Measurements from ENCODE around the gene PLA2G6.
"Not testable (repeated sequence)": the region's sequence is repeated elsewhere in the genome, so short reads cannot be mapped to it uniquely, and the experiment has no call there.

The PLA2G6 gene

GRCh38 chr22:38163844-38164550 lies 17.6 kb downstream of the PLA2G6 start:
- no peak overlapping the region for H3K4me3 ChIP-seq (ENCODE audit: low read length in 2 of 2)
- H3K4me1 ChIP-seq (ENCODE audit: control insufficient read depth, insufficient read depth, low read length): peaks cover 13% of the 10 kb centered on the region
- no peaks in the 10 kb centered on the region for H3K27me3 ChIP-seq (ENCODE audit: control insufficient read depth in 1 of 2, insufficient read depth in 2 of 2, low read length in 2 of 2)
- no peaks in the 10 kb centered on the region for H3K9me3 ChIP-seq (ENCODE audit: control insufficient read depth in 2 of 2, low read length in 2 of 2)
- H3K9ac ChIP-seq (ENCODE audit: low read length in 2 of 2): no peak overlapping the region
- no peak overlapping the region for H3K27ac ChIP-seq (ENCODE audit: low read length)
- peaks cover 0 to 2% of the 10 kb centered on the region in 2 donors for H3K36me3 ChIP-seq (ENCODE audit: control insufficient read depth in 2 of 2, insufficient read depth in 2 of 2, low read length in 2 of 2)

GRCh38 chr22:38162881-38163843 lies 18.5 kb downstream of the PLA2G6 start:
- Histone ChIP-seq H3K27ac (ENCODE audit: low read length) (no peak overlapping the region), H3K4me3 (ENCODE audit: low read length in 2 of 2) (no peak overlapping the region), H3K27me3 (ENCODE audit: control insufficient read depth in 1 of 2, insufficient read depth in 2 of 2, low read length in 2 of 2) (no peaks in the 10 kb centered on the region), H3K9me3 (ENCODE audit: control insufficient read depth in 2 of 2, low read length in 2 of 2) (no peaks in the 10 kb centered on the region), H3K9ac (ENCODE audit: low read length in 2 of 2) (no peak overlapping the region), H3K36me3 (ENCODE audit: control insufficient read depth in 2 of 2, insufficient read depth in 2 of 2, low read length in 2 of 2) (peaks cover 0 to 2% of the 10 kb centered on the region in 2 donors), H3K4me1 (ENCODE audit: control insufficient read depth, insufficient read depth, low read length) (peaks cover 10% of the 10 kb centered on the region)

GRCh38 chr22:38155703-38156102 lies 25.9 kb downstream of the PLA2G6 start:
- no peaks in the 10 kb centered on the region for H3K4me1 ChIP-seq (ENCODE audit: control insufficient read depth, insufficient read depth, low read length)
- no peak overlapping the region for H3K4me3 ChIP-seq (ENCODE audit: low read length in 2 of 2)
- no peaks in the 10 kb centered on the region for H3K9me3 ChIP-seq (ENCODE audit: control insufficient read depth in 2 of 2, low read length in 2 of 2)
- no peaks in the 10 kb centered on the region for H3K36me3 ChIP-seq (ENCODE audit: control insufficient read depth in 2 of 2, insufficient read depth in 2 of 2, low read length in 2 of 2)
- no peak overlapping the region for H3K27ac ChIP-seq (ENCODE audit: low read length)
- no peak overlapping the region for H3K9ac ChIP-seq (ENCODE audit: low read length in 2 of 2)
- H3K27me3 ChIP-seq (ENCODE audit: control insufficient read depth in 1 of 2, insufficient read depth in 2 of 2, low read length in 2 of 2): no peaks in the 10 kb centered on the region

GRCh38 chr22:38154563-38154915 lies 27.1 kb downstream of the PLA2G6 start:
- H3K9ac ChIP-seq (ENCODE audit: low read length in 2 of 2); H3K4me1 ChIP-seq (ENCODE audit: control insufficient read depth, insufficient read depth, low read length); H3K27me3 ChIP-seq (ENCODE audit: control insufficient read depth in 1 of 2, insufficient read depth in 2 of 2, low read length in 2 of 2); H3K36me3 ChIP-seq (ENCODE audit: control insufficient read depth in 2 of 2, insufficient read depth in 2 of 2, low read length in 2 of 2); H3K9me3 ChIP-seq (ENCODE audit: control insufficient read depth in 2 of 2, low read length in 2 of 2); H3K27ac ChIP-seq (ENCODE audit: low read length); H3K4me3 ChIP-seq (ENCODE audit: low read length in 2 of 2): not testable (repeated sequence)

- H3K27ac ChIP-seq (ENCODE audit: low read length): no peak overlapping the region
- no peaks in the 10 kb centered on the region for H3K27me3 ChIP-seq (ENCODE audit: control insufficient read depth in 1 of 2, insufficient read depth in 2 of 2, low read length in 2 of 2)
- H3K9ac ChIP-seq (ENCODE audit: low read length in 2 of 2): no peak overlapping the region
Observed at GRCh38 chr22:38153821-38154562, 27.6 kb downstream of the PLA2G6 start.

GRCh38 chr22:38151126-38151500 lies 30.5 kb downstream of the PLA2G6 start:
- H3K27me3 ChIP-seq (ENCODE audit: control insufficient read depth in 1 of 2, insufficient read depth in 2 of 2, low read length in 2 of 2): no peaks in the 10 kb centered on the region
- no peak overlapping the region for H3K4me3 ChIP-seq (ENCODE audit: low read length in 2 of 2)
- no peaks in the 10 kb centered on the region for H3K4me1 ChIP-seq (ENCODE audit: control insufficient read depth, insufficient read depth, low read length)
- no peak overlapping the region for H3K9ac ChIP-seq (ENCODE audit: low read length in 2 of 2)
- H3K36me3 ChIP-seq (ENCODE audit: control insufficient read depth in 2 of 2, insufficient read depth in 2 of 2, low read length in 2 of 2): peaks cover 0 to 2% of the 10 kb centered on the region in 2 donors
- H3K9me3 ChIP-seq (ENCODE audit: control insufficient read depth in 2 of 2, low read length in 2 of 2): no peaks in the 10 kb centered on the region
- no peak overlapping the region for H3K27ac ChIP-seq (ENCODE audit: low read length)

More at GRCh38 chr22:38153821-38154562, 27.6 kb downstream of the PLA2G6 start:
- Histone ChIP-seq H3K9me3 (ENCODE audit: control insufficient read depth in 2 of 2, low read length in 2 of 2) (no peaks in the 10 kb centered on the region), H3K36me3 (ENCODE audit: control insufficient read depth in 2 of 2, insufficient read depth in 2 of 2, low read length in 2 of 2) (peaks cover 0 to 2% of the 10 kb centered on the region in 2 donors), H3K4me3 (ENCODE audit: low read length in 2 of 2) (no peak overlapping the region), H3K4me1 (ENCODE audit: control insufficient read depth, insufficient read depth, low read length) (no peaks in the 10 kb centered on the region)

GRCh38 chr22:38148245-38148644 lies 33.4 kb downstream of the PLA2G6 start:
- Histone ChIP-seq H3K27me3 (ENCODE audit: control insufficient read depth in 1 of 2, insufficient read depth in 2 of 2, low read length in 2 of 2) (no peaks in the 10 kb centered on the region), H3K9me3 (ENCODE audit: control insufficient read depth in 2 of 2, low read length in 2 of 2) (no peaks in the 10 kb centered on the region), H3K9ac (ENCODE audit: low read length in 2 of 2) (no peak overlapping the region), H3K27ac (ENCODE audit: low read length) (no peak overlapping the region), H3K4me3 (ENCODE audit: low read length in 2 of 2) (no peak overlapping the region), H3K4me1 (ENCODE audit: control insufficient read depth, insufficient read depth, low read length) (no peaks in the 10 kb centered on the region), H3K36me3 (ENCODE audit: control insufficient read depth in 2 of 2, insufficient read depth in 2 of 2, low read length in 2 of 2) (peaks cover 0 to 2% of the 10 kb centered on the region in 2 donors)

- H3K27ac ChIP-seq (ENCODE audit: low read length); H3K9me3 ChIP-seq (ENCODE audit: control insufficient read depth in 2 of 2, low read length in 2 of 2); H3K36me3 ChIP-seq (ENCODE audit: control insufficient read depth in 2 of 2, insufficient read depth in 2 of 2, low read length in 2 of 2); H3K4me1 ChIP-seq (ENCODE audit: control insufficient read depth, insufficient read depth, low read length); H3K27me3 ChIP-seq (ENCODE audit: control insufficient read depth in 1 of 2, insufficient read depth in 2 of 2, low read length in 2 of 2); H3K4me3 ChIP-seq (ENCODE audit: low read length in 2 of 2); H3K9ac ChIP-seq (ENCODE audit: low read length in 2 of 2): not testable (repeated sequence)
Observed at GRCh38 chr22:38146166-38146565, 35.5 kb downstream of the PLA2G6 start.

- Histone ChIP-seq H3K27ac (ENCODE audit: low read length) (no peak overlapping the region), H3K4me1 (ENCODE audit: control insufficient read depth, insufficient read depth, low read length) (no peaks in the 10 kb centered on the region), H3K36me3 (ENCODE audit: control insufficient read depth in 2 of 2, insufficient read depth in 2 of 2, low read length in 2 of 2) (peaks cover 0 to 5% of the 10 kb centered on the region in 2 donors), H3K4me3 (ENCODE audit: low read length in 2 of 2) (no peak overlapping the region), H3K27me3 (ENCODE audit: control insufficient read depth in 1 of 2, insufficient read depth in 2 of 2, low read length in 2 of 2) (no peaks in the 10 kb centered on the region), H3K9me3 (ENCODE audit: control insufficient read depth in 2 of 2, low read length in 2 of 2) (no peaks in the 10 kb centered on the region), H3K9ac (ENCODE audit: low read length in 2 of 2) (no peak overlapping the region)
Observed at GRCh38 chr22:38144025-38144405, 37.6 kb downstream of the PLA2G6 start.

- Histone ChIP-seq H3K27ac (ENCODE audit: low read length) (no peak overlapping the region), H3K4me1 (ENCODE audit: control insufficient read depth, insufficient read depth, low read length) (no peaks in the 10 kb centered on the region), H3K36me3 (ENCODE audit: control insufficient read depth in 2 of 2, insufficient read depth in 2 of 2, low read length in 2 of 2) (peaks cover 0 to 7% of the 10 kb centered on the region in 2 donors), H3K9me3 (ENCODE audit: control insufficient read depth in 2 of 2, low read length in 2 of 2) (no peaks in the 10 kb centered on the region), H3K4me3 (ENCODE audit: low read length in 2 of 2) (no peak overlapping the region), H3K27me3 (ENCODE audit: control insufficient read depth in 1 of 2, insufficient read depth in 2 of 2, low read length in 2 of 2) (no peaks in the 10 kb centered on the region), H3K9ac (ENCODE audit: low read length in 2 of 2) (no peak overlapping the region)
Observed at GRCh38 chr22:38142606-38143005, 39.0 kb downstream of the PLA2G6 start.
